NB4 (cell line): Measurements from ENCODE around the gene DHRS2.

Experiments used
- CTCF ChIP-seq: IDR thresholded peaks from one replicate; pipeline ENCODE4 v1.5.1; 2012; ENCODE audit warnings: low read depth, low read length
- MYC ChIP-seq: IDR thresholded peaks from 2 replicates; pipeline ENCODE4 v1.6.1; 2011; ENCODE audit warnings: low read depth, low read length

DNA sequence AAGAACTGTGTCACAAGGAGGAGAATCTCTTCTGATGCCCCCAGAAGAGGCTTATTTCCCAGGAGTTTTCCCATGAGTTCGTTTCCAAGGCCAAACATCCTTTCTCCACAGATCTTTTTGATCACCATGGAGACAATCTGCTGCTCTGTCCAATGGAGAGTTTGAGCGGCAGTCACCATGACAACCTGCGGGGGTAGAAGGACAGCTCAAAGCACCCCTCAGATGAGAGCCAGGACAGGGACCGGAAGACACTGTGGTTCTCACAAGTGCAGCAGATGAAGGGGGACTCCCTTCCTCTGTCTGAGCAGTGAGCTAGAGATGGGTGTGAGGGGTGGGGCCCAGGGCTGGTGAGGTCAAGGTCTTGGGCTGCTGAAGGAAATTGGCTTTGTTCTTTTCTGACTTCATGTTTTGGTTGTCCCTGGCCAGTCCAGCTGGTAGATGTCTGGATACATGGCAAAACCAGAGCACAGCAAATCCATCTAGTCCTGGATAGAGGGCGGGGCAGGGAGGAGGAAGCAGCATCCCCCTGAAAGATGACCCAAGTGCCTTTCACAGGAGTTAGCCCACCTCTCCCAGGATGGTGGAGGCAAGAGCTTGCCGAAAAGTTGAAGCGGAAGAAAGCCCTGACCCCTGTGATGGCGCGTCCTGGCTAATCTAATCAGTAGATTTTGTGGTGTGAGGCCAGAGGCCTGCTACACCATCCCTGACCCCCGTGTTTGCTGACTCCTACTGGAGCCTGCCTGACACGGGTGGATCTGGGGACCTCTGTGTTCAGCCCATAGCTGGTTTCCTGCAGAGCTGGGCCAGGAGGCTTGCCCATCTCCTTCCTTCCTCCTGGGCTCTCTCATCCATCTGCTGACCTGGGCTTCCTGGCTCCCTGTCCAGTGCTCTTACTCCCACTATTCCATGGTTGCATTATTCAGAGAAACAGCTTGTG lies 24.4 kb downstream of the DHRS2 start:
- TF ChIP-seq MYC (no peak), CTCF (no peak)
